Heart left ventricle (tissue), 16 donors: ENCODE data around the gene AFDN. TPM values are rescaled to one million over a fixed set of nuclear protein-coding genes. Genes with fewer than 3 reads are reported as not detected.

Source experiments
- ATAC-seq, 4 donors: fragments of 200-7000 bp; cut with Tn5 transposase; one replicate each; pipeline ENCODE4 v1.9.1; 2020 to 2022; ENCODE audit warnings: moderate library complexity in 4 of 4, mild to moderate bottlenecking in 3 of 4, moderate number of reproducible peaks in 1 of 4
- DNase-seq, 5 donors: peaks; one replicate each; pipeline ENCODE4 v3.0.0-alpha.2; 2020
- H3K27ac ChIP-seq, 12 donors: fragments of 200-600 bp; sonication (generic) in 4 of 12; one replicate each; pipeline versions ENCODE4 v1.5.0 to v1.8.0; 2016 to 2022; ENCODE audit warnings: mild to moderate bottlenecking in 2 of 12
- H3K27me3 ChIP-seq, 9 donors: fragments of 200-600 bp; sonication (generic) in 2 of 9; one replicate each; pipeline versions ENCODE4 v1.5.1 to v1.8.0; 2016 to 2022; ENCODE audit warnings: mild to moderate bottlenecking in 3 of 9
- H3K36me3 ChIP-seq, 9 donors: fragments of 200-600 bp; sonication (generic) in 2 of 9; one replicate each; pipeline versions ENCODE4 v1.5.0 to v1.8.0; 2018 to 2022; ENCODE audit warnings: mild to moderate bottlenecking in 2 of 9
- H3K4me1 ChIP-seq, 12 donors: fragments of 200-600 bp; sonication (generic) in 4 of 12; one replicate each; pipeline versions ENCODE4 v1.5.0 to v1.8.0; 2016 to 2022; ENCODE audit warnings: mild to moderate bottlenecking in 3 of 12
- H3K4me3 ChIP-seq, 12 donors: fragments of 200-600 bp; sonication (generic) in 4 of 12; one replicate each; pipeline versions ENCODE4 v1.5.0 to v1.8.0; 2017 to 2022; ENCODE audit warnings: mild to moderate bottlenecking in 9 of 12, moderate library complexity in 4 of 12
- H3K9me3 ChIP-seq, 12 donors: fragments of 200-600 bp; sonication (generic) in 4 of 12; one replicate each; pipeline versions ENCODE4 v1.5.0 to v1.8.0; 2016 to 2022; ENCODE audit warnings: mild to moderate bottlenecking in 1 of 12
- CTCF ChIP-seq, 12 donors: fragments of 200-600 bp; sonication (generic) in 4 of 12; IDR thresholded peaks; one replicate each; pipeline versions ENCODE4 v1.5.0 to v1.8.0; 2018 to 2022; ENCODE audit warnings: antibody characterized with exemption in 12 of 12, mild to moderate bottlenecking in 5 of 12
- POLR2A ChIP-seq, 2 donors: fragments of 450-650 bp; IDR thresholded peaks; one replicate each; pipeline ENCODE4 v1.6.1; 2017; ENCODE audit warnings: antibody characterized with exemption in 2 of 2, mild to moderate bottlenecking in 2 of 2, moderate library complexity in 2 of 2
- WGBS, 4 donors: extraction: QIAGEN DNeasy Blood & Tissue Kit in 2 of 4; methylation state at CpG; one replicate each; pipeline versions ENCODE4 v1.1.5 to v1.1.7; 2013 to 2018; 5-methylcytosine and 5-hydroxymethylcytosine counted together
- intact Hi-C, 10 donors: fragments of 100-400 bp; cut with DNase I; formaldehyde crosslinking; loops; one replicate each; pipeline versions ENCODE4 v1.11.1 to v1.14.2; 2022
- polyA plus RNA-seq, 2 donors: library from polyadenylated mRNA; stranded (reverse); fragments of 200-250 nt; gene quantifications; one replicate each; pipeline ENCODE4 v1.2.3, GENCODE V29; 2013
- total RNA-seq, 9 donors: library from RNA; depleted of rRNA in 2 of 9; stranded (reverse); fragments of >200 nt in 2 of 9; fragmentation: NEBNext Ultra II Directional in 3 of 9; extraction: Animal tissue kit (Norgen Biotek cat#: 25700) in 3 of 9; gene quantifications; one replicate each; pipeline versions ENCODE4 v1.1.0 to v1.2.4, GENCODE V29; 2016 to 2023
- donor health status: ischemic (EF 13 %, LVEDD 7.1; RV severe dilation, severe dysfunction).
- donor health status: healthy with polysubstance abuse.
- donor health status: DM: no; HTN: yes; CAD: no.
- donor health status: DM: no; HTN: no; CAD: no.
- donor health status: ischemic (EF 25% LVEDD 6.9; RV normal size, moderate dysfunction).
- donor health status: ischemic (EF 25% LVEDD 5.7; RV mildly dilated, moderate dysfunction).
- donor health status: healthy.
- donor health status: DM: yes; HTN: yes; CAD: no.
- donor health status: ischemic (EF 35%, LVEDD 5.7; RV mildly dilated, moderate dysfunction).
- donor health status: nonischemic (EF 11% LVEDD 7.7; RV severe dilation, severe dysfunction).
- donor health status: DM: yes; HTN: yes; CAD: no.
- donor health status: PGD.
- donor health status: ischemic (EF 29% LVEDD 5.4; RV normal size, mild dysfunction).
- donor health status: nonischemic (EF 23%, LVEDD 6.1; RV moderate dilation, normal function).

Gene AFDN
- total and polyA plus RNA-seq, 11 donors: 27.6 to 100 (median 50.4) TPM

DNA sequence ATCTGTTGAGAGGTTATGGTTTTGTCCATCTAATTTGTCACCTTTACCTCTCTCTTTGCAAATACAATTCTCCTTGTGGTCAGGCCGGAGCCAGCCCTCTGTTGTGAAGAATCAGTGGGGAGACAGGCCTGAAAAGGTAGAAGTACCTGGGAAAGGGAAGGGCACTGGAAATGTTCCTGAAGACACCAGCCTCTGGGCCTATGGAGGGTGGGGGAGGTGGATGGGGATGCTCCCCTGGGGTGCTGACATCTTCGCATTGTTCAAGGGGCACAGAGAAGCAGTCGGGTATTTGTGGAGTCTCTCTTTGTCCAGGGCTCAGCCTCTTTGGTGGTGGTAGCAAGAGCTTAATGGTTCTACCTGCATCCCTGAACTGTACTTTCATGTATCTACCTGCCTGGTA lies 24.4 kb upstream of the AFDN start:
- no peak for ATAC-seq
- Histone ChIP-seq H3K27me3 (peaks cover 0 to 3% (median 0%) of the 10 kb centered on the region in 9 donors), H3K9me3 (no peaks in the 10 kb centered on the region), H3K36me3 (no peaks in the 10 kb centered on the region), H3K27ac (no peak overlapping the region), H3K4me3 (no peak overlapping the region), H3K4me1 (peaks cover 0 to 7% (median 0%) of the 10 kb centered on the region in 12 donors)
- WGBS, 4 donors: 95 to 100% (median 97%) methylated on average over 3 of the region's 3 CpGs
- TF ChIP-seq CTCF (IDR thresholded peaks at IDR 0.05) (no peak), POLR2A (IDR thresholded peaks at IDR 0.05) (no peak)
- no peak for DNase-seq
- intact Hi-C loops: no loop called here

GRCh38 chr6:167803816-167804215 lies 22.9 kb upstream of the AFDN start:
- no peak for TF ChIP-seq POLR2A (IDR thresholded peaks at IDR 0.05)
- ATAC-seq: no peak
- intact Hi-C loops: no loop called here

DNA sequence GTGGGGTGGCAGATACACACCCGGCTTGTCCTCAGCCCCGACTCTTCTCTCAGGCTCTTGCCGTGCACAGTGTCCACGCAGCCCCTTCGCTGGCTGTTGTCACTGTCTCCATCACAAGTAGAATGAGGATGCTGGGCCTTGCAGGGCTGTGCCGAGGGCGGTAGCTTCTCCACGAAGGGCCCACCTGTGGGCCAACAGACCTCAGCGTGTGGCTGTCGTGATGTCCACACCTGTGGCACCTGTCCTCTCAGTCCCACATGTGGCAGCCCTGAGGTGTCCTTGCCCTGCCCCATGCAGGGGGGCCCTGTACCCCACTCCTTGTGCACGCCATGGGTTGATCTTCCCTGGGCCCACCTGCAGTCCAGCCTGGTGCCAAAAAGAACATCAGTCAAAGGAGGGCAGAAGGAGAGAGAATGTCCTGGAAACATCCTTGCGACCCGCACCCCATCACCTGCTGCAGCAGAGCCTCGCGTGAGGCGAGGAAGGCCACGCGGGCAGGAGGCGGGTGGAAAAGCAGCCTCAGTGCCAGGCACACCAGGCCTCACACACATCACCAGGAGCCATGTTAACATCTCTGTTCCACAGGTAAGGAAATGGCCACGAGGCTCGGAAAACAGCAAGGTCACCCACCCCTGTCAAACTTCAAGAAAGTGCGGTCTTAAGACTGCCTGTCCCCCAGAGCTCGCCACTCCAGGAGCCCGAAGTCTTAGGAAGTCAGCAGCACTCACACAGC lies 22.3 kb upstream of the AFDN start:
- Histone ChIP-seq H3K27me3 (no peaks in the 10 kb centered on the region), H3K27ac (no peak overlapping the region), H3K9me3 (no peaks in the 10 kb centered on the region), H3K4me1 (peaks cover 0 to 3% (median 0%) of the 10 kb centered on the region in 12 donors), H3K4me3 (no peak overlapping the region), H3K36me3 (no peaks in the 10 kb centered on the region)
- intact Hi-C loops: no loop called here
- no peak for TF ChIP-seq POLR2A (IDR thresholded peaks at IDR 0.05)
- DNase-seq: no peak
- WGBS, 4 donors: 92 to 97% (median 93%) methylated on average over 21 to 24 of the region's 24 CpGs
- ATAC-seq: no peak

More at GRCh38 chr6:167803816-167804215, 22.9 kb upstream of the AFDN start:
- peaks cover 0 to 7% (median 0%) of the 10 kb centered on the region in 12 donors for H3K4me1 ChIP-seq
- H3K27ac ChIP-seq: no peak overlapping the region
- no peaks in the 10 kb centered on the region for H3K9me3 ChIP-seq
- H3K36me3 ChIP-seq: no peaks in the 10 kb centered on the region
- no peak overlapping the region for H3K4me3 ChIP-seq
- 93 to 99% (median 97%) methylated on average over 8 of the region's 8 CpGs for whole genome bisulfite sequencing, 4 donors
- DNase-seq: no peak
- no peaks in the 10 kb centered on the region for H3K27me3 ChIP-seq

DNA sequence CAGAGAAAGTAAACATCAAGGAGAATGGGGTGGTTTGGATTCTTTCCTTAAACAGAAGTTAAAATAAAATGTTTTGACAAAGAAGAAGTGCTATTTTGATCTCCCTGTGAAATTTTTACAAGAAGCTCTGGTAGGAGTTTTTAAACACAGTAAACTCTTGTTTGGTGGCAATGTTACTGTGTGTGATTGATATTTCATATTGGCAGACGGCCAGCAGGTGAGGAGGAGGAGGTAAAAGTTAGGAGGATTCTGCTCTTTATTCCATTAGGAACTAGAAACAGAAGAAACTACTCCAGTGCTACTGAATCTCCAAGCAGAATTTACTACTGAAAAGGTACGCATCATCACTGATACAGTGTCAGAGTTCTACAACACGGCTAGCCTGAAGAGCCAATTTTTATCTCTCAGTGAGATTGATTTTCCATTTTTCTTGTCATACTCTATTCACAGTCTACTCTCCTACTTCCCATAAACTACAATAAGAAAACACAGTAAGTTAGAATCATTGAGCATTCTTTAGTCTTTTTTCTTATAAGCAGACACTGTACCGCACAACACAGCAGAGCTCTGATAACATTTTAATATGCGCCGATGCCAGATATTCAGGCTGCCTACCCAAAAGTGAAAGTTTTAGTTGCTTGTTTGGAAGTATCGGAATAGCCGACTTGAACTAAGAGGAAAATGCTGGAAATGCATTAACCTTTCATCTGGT lies 21.2 kb upstream of the AFDN start:
- 68 to 81% (median 79%) methylated on average over 8 of the region's 8 CpGs for WGBS, 4 donors
- Histone ChIP-seq H3K4me3 (peak overlapping the region in 1 of 12 donors; percentile 11), H3K27ac (no peak overlapping the region), H3K27me3 (no peaks in the 10 kb centered on the region), H3K4me1 (no peaks in the 10 kb centered on the region), H3K36me3 (no peaks in the 10 kb centered on the region), H3K9me3 (peaks cover 0 to 7% (median 0%) of the 10 kb centered on the region in 12 donors)
- TF ChIP-seq POLR2A (IDR thresholded peaks at IDR 0.05) (no peak), CTCF (IDR thresholded peaks at IDR 0.05) (no peak)
- ATAC-seq: no peak
- intact Hi-C loops: loop anchor here in 1 of 10 donors (1.0 kb wide), 1 partner anchor 27 kb away; no protein-coding TSS in a partner anchor
- DNase-seq: no peak

GRCh38 chr6:167806061-167806700 lies 20.5 kb upstream of the AFDN start:
- ATAC-seq: no peak
- H3K27ac ChIP-seq: no peak overlapping the region
- no peaks in the 10 kb centered on the region for H3K4me1 ChIP-seq
- intact Hi-C loops: loop anchor here in 1 of 10 donors (1.0 kb wide), 1 partner anchor 26 kb away; no protein-coding TSS in a partner anchor
- H3K4me3 ChIP-seq: peak overlapping the region in 1 of 12 donors; percentile 11
- DNase-seq: no peak
- WGBS, 4 donors: 54 to 62% (median 58%) methylated on average over 4 of the region's 4 CpGs
- no peaks in the 10 kb centered on the region for H3K27me3 ChIP-seq
- H3K36me3 ChIP-seq: no peaks in the 10 kb centered on the region
- peaks cover 0 to 7% (median 0%) of the 10 kb centered on the region in 12 donors for H3K9me3 ChIP-seq
- no peak for TF ChIP-seq POLR2A (IDR thresholded peaks at IDR 0.05)
- TF ChIP-seq CTCF (IDR thresholded peaks at IDR 0.05): no peak
